ENCODE measurements around the gene ADAMTSL4.

DNA sequence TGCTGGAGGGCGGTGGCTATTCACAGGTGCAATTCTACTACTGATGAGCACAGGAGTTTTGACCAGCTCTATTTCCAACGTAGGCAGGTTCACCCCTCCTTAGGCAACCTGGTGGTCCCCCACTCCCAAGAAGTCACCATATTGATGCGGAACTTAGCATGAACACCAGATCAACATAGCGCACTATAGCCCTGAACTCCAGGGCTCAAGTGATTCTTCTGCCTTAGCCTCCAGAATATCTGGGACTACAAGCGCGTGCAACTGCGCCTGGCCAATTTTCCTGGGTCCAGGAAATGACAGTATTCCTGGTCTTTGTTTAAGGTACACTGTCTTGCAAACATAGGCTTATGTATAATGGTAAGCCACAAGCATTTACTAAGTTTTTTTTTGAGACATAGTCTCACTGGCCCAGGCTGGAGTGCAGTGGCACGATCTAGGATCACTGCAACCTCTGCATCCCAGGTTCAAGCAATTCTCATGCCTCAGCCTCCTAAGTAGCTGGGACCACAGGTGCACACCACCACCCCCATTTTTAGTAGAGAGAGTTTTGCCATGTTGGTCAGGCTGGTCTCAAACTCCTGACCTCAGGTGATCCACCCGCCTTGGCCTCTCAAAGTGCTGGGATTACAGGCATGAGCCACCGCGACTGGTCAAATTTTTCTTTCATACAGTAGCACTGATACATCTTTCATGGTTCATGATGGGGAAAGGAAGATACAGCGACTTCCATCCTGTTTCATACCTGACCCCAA, 17.6 kb downstream of the ADAMTSL4 start:
- TF ChIP-seq PHF8 (conservative IDR thresholded peaks at IDR 0.05; ENCODE audit: low read depth, low read length) (no peak), TAF1 (IDR thresholded peaks at IDR 0.05; ENCODE audit: low read depth, low read length) (no peak), JUND (IDR thresholded peaks at IDR 0.05; ENCODE audit: low read length) (no peak), CTCF (IDR thresholded peaks at IDR 0.05; ENCODE audit: control extremely low read depth in 1 of 3, insufficient read depth in 1 of 3, low read depth in 1 of 3, low read length in 3 of 3) (no peak), EP300 (IDR thresholded peaks at IDR 0.05; ENCODE audit: borderline replicate concordance in 1 of 2, low read depth in 2 of 2, low read length in 2 of 2) (no peak), POLR2A (IDR thresholded peaks at IDR 0.05; ENCODE audit: control extremely low read depth in 1 of 2, low read depth in 2 of 2, low read length in 2 of 2) (peak in 1 of 2 experiments; percentile 48; a peak in 1 of 3 replicates), RAD21 (IDR thresholded peaks at IDR 0.05 in 1 of 2, conservative IDR thresholded peaks at IDR 0.05 in 1 of 2; ENCODE audit: low read depth in 2 of 2, low read length in 2 of 2) (no peak)
